ENCODE measurements around the gene HOXB7.

DNA sequence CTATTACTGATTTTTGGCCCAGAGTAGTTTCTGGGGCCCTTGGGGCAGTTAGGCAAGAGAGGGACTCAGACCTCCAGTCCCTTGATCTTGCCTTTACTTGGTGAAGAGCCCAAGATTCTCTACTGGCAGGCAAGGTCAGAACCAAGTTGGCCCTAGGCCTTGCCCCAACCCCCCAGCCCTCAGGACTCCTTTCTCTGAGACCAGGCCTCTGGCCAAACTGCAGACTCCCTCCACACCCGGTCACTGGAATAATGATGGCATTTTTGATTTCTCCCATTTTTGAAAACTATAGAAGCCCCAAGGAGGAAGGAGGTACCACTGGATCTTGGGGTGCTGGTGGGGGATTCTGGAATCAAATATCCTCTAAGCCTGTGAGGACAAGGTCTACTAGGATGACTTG lies 33.3 kb upstream of the HOXB7 start:
- TF ChIP-seq, protein P1, sequence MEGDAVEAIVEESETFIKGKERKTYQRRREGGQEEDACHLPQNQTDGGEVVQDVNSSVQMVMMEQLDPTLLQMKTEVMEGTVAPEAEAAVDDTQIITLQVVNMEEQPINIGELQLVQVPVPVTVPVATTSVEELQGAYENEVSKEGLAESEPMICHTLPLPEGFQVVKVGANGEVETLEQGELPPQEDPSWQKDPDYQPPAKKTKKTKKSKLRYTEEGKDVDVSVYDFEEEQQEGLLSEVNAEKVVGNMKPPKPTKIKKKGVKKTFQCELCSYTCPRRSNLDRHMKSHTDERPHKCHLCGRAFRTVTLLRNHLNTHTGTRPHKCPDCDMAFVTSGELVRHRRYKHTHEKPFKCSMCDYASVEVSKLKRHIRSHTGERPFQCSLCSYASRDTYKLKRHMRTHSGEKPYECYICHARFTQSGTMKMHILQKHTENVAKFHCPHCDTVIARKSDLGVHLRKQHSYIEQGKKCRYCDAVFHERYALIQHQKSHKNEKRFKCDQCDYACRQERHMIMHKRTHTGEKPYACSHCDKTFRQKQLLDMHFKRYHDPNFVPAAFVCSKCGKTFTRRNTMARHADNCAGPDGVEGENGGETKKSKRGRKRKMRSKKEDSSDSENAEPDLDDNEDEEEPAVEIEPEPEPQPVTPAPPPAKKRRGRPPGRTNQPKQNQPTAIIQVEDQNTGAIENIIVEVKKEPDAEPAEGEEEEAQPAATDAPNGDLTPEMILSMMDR (IDR thresholded peaks at IDR 0.05), result no peak
- TF ChIP-seq POLR2A (IDR thresholded peaks at IDR 0.05), result no peak
